Neuronal stem cell (in vitro differentiated cells): ENCODE measurements around the gene GALNT3.

Source experiments
- DNase-seq: peaks from one replicate; pipeline ENCODE4 v3.0.0-alpha.2; 2013; ENCODE audit warnings: low spot score
- H2AFZ ChIP-seq: one replicate; pipeline ENCODE4 v1.6.1; 2013; ENCODE audit warnings: mild to moderate bottlenecking, low read length, inconsistent platforms
- H2AK5ac ChIP-seq: 2 replicates; pipeline ENCODE4 v1.6.1; 2013; ENCODE audit warnings: low read depth, mild to moderate bottlenecking, inconsistent platforms, low read length, moderate library complexity, mixed read lengths
- H2BK120ac ChIP-seq: 2 replicates; pipeline ENCODE4 v1.6.1; 2013; ENCODE audit warnings: low read depth, mild to moderate bottlenecking, inconsistent platforms, low read length, moderate library complexity, mixed read lengths
- H2BK12ac ChIP-seq: one replicate; pipeline ENCODE4 v1.6.1; 2013; ENCODE audit warnings: low read length, inconsistent platforms
- H2BK15ac ChIP-seq: 2 replicates; pipeline ENCODE4 v1.6.1; 2013; ENCODE audit warnings: mild to moderate bottlenecking, low read length, inconsistent platforms, mixed read lengths
- H2BK5ac ChIP-seq: one replicate; pipeline ENCODE4 v1.6.1; 2013; ENCODE audit warnings: inconsistent platforms, mild to moderate bottlenecking, low read length, moderate library complexity
- H3K14ac ChIP-seq: one replicate; pipeline ENCODE4 v1.6.1; 2013; ENCODE audit warnings: low read length, inconsistent platforms
- H3K18ac ChIP-seq: 2 replicates; pipeline ENCODE4 v1.6.1; 2013; ENCODE audit warnings: low read length, inconsistent platforms
- H3K23ac ChIP-seq: 2 replicates; pipeline ENCODE4 v1.6.1; 2013; ENCODE audit warnings: low read depth, mild to moderate bottlenecking, mixed read lengths, low read length, inconsistent platforms; ENCODE audit not compliant: poor library complexity
- H3K27ac ChIP-seq: replicated peaks from 3 replicates; pipeline ENCODE4 v1.5.1; 2013; ENCODE audit warnings: low read length, inconsistent platforms
- H3K27me3 ChIP-seq, 3 experiments: 2 replicates each; pipeline ENCODE4 v1.6.1; 2013; ENCODE audit warnings: low read length in 3 of 3, mild to moderate bottlenecking in 2 of 3, inconsistent platforms in 1 of 3, low read depth in 1 of 3, mixed read lengths in 1 of 3, moderate library complexity in 1 of 3; ENCODE audit not compliant: control insufficient read depth in 3 of 3, insufficient read depth in 3 of 3
- H3K36me3 ChIP-seq, 2 donors: replicated peaks in 1 of 2; 2 replicates each; pipeline ENCODE4 v1.6.1; 2013; ENCODE audit warnings: low read length in 2 of 2; ENCODE audit not compliant: control insufficient read depth in 2 of 2, insufficient read depth in 2 of 2
- H3K4ac ChIP-seq: 2 replicates; pipeline ENCODE4 v1.6.1; 2013; ENCODE audit warnings: inconsistent platforms, mild to moderate bottlenecking, low read length, moderate library complexity
- H3K4me1 ChIP-seq, 2 donors: 1 replicate in 1 of 2; 2 replicates in 1 of 2; pipeline ENCODE4 v1.6.1; 2013; ENCODE audit warnings: low read length in 2 of 2, low read depth in 1 of 2; ENCODE audit not compliant: control insufficient read depth in 2 of 2, insufficient read depth in 1 of 2
- H3K4me2 ChIP-seq: one replicate; pipeline ENCODE4 v1.6.1; 2013; ENCODE audit warnings: mild to moderate bottlenecking, low read length, inconsistent platforms; ENCODE audit not compliant: insufficient read depth, poor library complexity, severe bottlenecking
- H3K4me3 ChIP-seq, 2 donors: 2 replicates each; pipeline ENCODE4 v1.5.1; 2013; ENCODE audit warnings: low read length in 2 of 2, mild to moderate bottlenecking in 2 of 2, inconsistent platforms in 1 of 2, moderate library complexity in 1 of 2
- H3K79me1 ChIP-seq: one replicate; pipeline ENCODE4 v1.6.1; 2013; ENCODE audit warnings: low read depth, mild to moderate bottlenecking, inconsistent platforms, low read length, moderate library complexity
- H3K9ac ChIP-seq: one replicate; pipeline ENCODE4 v1.6.1; 2013; ENCODE audit warnings: mild to moderate bottlenecking, low read depth, low read length, inconsistent platforms; ENCODE audit not compliant: poor library complexity
- H3K9me3 ChIP-seq, 2 donors: replicated peaks in 1 of 2; 2 replicates each; pipeline versions ENCODE3 to v1.6.1; 2013; ENCODE audit warnings: low read length in 2 of 2, mild to moderate bottlenecking in 2 of 2, inconsistent platforms in 1 of 2, low read depth in 1 of 2, mixed read lengths in 1 of 2, moderate library complexity in 1 of 2; ENCODE audit not compliant: control insufficient read depth in 2 of 2, insufficient read depth in 1 of 2
- H4K8ac ChIP-seq: one replicate; pipeline ENCODE4 v1.6.1; 2013; ENCODE audit warnings: low read depth, mild to moderate bottlenecking, inconsistent platforms, low read length, moderate library complexity
- H4K91ac ChIP-seq: one replicate; pipeline ENCODE4 v1.6.1; 2013; ENCODE audit warnings: low read length, low read depth, mild to moderate bottlenecking, inconsistent platforms; ENCODE audit not compliant: poor library complexity
- WGBS, 2 donors: extraction: QIAGEN DNeasy Blood & Tissue Kit; methylation state at CpG; one replicate each; pipeline ENCODE4 v1.1.7; 2013; ENCODE audit warnings: missing lambda C conversion rate in 2 of 2, mixed read lengths in 1 of 2; ENCODE audit not compliant: insufficient read length in 2 of 2, insufficient replicate concordance in 1 of 2; ENCODE audit errors: extremely low coverage in 2 of 2; 5-methylcytosine and 5-hydroxymethylcytosine counted together

GALNT3 gene

DNA sequence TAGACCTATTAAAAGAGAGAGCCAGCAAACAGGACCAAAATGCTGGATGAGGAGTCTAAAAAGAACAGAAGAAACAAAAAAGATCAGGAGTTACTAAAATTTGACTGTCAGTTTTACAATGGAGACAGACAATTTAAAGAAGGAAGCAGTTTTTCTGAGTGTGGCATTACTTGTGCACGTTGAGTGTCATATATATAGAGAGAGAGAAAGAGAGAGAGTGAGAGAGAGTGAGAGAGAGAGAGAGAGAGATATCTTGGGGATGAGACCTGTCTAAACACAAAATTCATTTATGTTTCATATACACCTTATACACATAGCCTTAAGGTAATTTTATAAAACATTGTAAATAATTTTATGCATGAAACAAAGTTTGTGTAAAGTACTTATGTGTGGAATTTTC, 2.1 kb upstream of the GALNT3 start:
- Histone ChIP-seq H3K4ac (no peak overlapping the region), H3K27me3 (peaks cover 11 to 45% (median 30%) of the 10 kb centered on the region in 3 experiments)

DNA sequence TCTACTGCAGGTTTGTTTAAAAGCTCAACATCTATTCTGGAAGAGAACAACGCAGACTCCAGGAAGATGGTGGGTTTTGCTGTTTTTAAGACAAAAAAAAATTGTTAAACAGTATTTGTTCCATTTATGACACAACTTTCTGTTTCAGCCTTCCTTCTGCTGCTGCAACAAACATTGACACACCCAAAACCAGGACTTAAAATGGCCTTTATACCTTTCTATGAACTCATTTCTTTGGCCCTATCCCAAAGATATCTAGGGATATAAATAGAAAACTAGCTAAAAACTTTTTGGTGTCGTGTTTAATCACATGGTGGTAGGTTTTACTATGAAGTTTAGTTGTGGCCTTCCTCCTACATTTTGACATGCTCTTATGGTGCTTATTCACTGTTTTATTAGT, 964 bp upstream of the GALNT3 start:
- H3K18ac ChIP-seq, result no peak overlapping the region
- WGBS, 2 donors, result no CpG with 5 or more reads among the region's 2 CpGs
- no peak overlapping the region for H3K23ac ChIP-seq
- H3K27me3 ChIP-seq, result peaks cover 11 to 45% (median 30%) of the 10 kb centered on the region in 3 experiments
- H3K36me3 ChIP-seq, result no peaks in the 10 kb centered on the region
- H3K4ac ChIP-seq, result no peak overlapping the region
- H2AFZ ChIP-seq, result no peak overlapping the region
- peaks cover 0 to 12% of the 10 kb centered on the region in 2 donors for H3K9me3 ChIP-seq
- DNase-seq, result no peak
- no peak overlapping the region for H3K9ac ChIP-seq
- no peaks in the 10 kb centered on the region for H3K79me1 ChIP-seq
- H2BK5ac ChIP-seq, result no peak overlapping the region
- no peak overlapping the region for H3K14ac ChIP-seq
- H2BK15ac ChIP-seq, result no peak overlapping the region
- H2BK12ac ChIP-seq, result no peak overlapping the region
- H3K27ac ChIP-seq, result no peak overlapping the region
- H3K4me2 ChIP-seq, result no peak overlapping the region
- H4K8ac ChIP-seq, result no peak overlapping the region
- H3K4me1 ChIP-seq, result peaks cover 0 to 4% of the 10 kb centered on the region in 2 donors
- H3K4me3 ChIP-seq, result no peak overlapping the region
- no peak overlapping the region for H2BK120ac ChIP-seq
- no peak overlapping the region for H2AK5ac ChIP-seq
- no peak overlapping the region for H4K91ac ChIP-seq

More for the DNA sequence above, 2.1 kb upstream of the GALNT3 start:
- Histone ChIP-seq H2BK5ac (no peak overlapping the region), H3K9me3 (peaks cover 0 to 12% of the 10 kb centered on the region in 2 donors), H2BK15ac (no peak overlapping the region), H3K4me1 (peaks cover 0 to 4% of the 10 kb centered on the region in 2 donors), H2AK5ac (no peak overlapping the region), H4K8ac (no peak overlapping the region), H3K9ac (no peak overlapping the region), H3K23ac (no peak overlapping the region), H3K79me1 (no peaks in the 10 kb centered on the region), H2BK12ac (no peak overlapping the region), H2BK120ac (no peak overlapping the region), H3K18ac (no peak overlapping the region), H4K91ac (no peak overlapping the region), H3K27ac (no peak overlapping the region), H3K4me2 (no peak overlapping the region), H3K36me3 (no peaks in the 10 kb centered on the region), H3K14ac (no peak overlapping the region), H3K4me3 (no peak overlapping the region), H2AFZ (no peak overlapping the region)
- no peak for DNase-seq
- no CpG with 5 or more reads among the region's 1 CpG for WGBS, 2 donors

DNA sequence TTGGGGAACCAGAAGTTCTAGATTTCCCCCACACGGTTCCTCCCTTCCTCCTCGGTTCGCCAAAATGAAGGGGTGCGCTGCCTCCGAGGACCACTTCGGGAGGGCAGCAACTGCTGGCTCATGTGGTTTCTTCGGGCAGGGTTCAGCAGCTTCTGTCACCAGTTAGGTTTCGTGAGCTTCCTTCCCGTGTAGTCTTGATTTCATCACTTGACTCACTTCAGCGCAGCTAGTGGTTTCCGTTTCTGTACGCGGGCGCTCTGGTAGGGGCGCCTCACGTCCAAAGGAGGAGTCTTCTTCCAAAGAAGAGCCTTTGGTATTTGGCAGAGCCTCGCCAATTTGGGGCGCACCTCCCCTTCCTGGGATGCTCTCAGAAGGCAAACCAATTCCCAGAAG, 485 bp upstream of the GALNT3 start:
- Histone ChIP-seq H3K9me3 (peaks cover 0 to 12% of the 10 kb centered on the region in 2 donors), H3K4me3 (peak overlapping the region in 1 of 2 donors; percentile 83), H3K4ac (no peak overlapping the region), H2BK5ac (no peak overlapping the region), H4K8ac (no peak overlapping the region), H3K14ac (no peak overlapping the region), H3K9ac (no peak overlapping the region), H2BK12ac (no peak overlapping the region), H3K18ac (no peak overlapping the region), H2AFZ (peak overlapping the region; percentile 81), H4K91ac (no peak overlapping the region), H3K36me3 (no peaks in the 10 kb centered on the region), H3K4me1 (peaks cover 0 to 4% of the 10 kb centered on the region in 2 donors), H3K4me2 (peak overlapping the region; percentile 96), H3K23ac (peak overlapping the region; percentile 22), H3K79me1 (no peaks in the 10 kb centered on the region), H2BK15ac (no peak overlapping the region), H3K27ac (no peak overlapping the region), H3K27me3 (peaks cover 11 to 45% (median 30%) of the 10 kb centered on the region in 3 experiments), H2BK120ac (no peak overlapping the region), H2AK5ac (no peak overlapping the region)
- peak; percentile 14 for DNase-seq
- WGBS, 2 donors, result no CpG with 5 or more reads among the region's 18 CpGs

DNA sequence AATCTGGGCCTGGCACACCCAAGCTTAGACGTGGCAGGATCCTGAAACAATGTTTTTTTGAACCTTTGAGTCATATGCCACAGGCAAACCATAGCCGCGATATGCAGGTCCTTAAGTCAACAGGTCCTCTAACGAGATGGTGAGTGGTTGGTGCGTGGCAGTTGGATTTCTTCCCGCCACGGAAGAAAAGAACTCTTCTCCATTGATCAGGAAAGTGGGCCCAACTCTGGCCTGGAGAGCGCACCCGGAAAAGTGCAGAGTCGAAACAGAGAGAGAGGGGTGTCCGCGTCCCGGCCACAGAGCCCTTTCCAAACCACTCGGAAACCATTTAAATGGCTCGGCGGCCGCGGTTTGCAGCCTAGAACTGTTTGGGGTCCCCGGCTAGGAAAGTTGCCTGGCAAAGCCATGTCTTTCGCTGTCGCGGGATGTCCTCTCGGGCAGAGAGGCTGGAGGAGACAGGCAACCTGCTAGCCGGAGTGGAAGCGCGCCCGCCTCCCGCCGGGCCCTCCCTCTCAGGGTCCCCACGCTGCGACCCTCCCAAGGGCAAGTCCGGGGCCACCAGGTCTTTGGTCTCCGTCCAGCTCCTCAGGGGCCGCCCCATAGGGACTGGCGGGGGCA, 777 bp downstream of the GALNT3 start:
- Histone ChIP-seq H3K9me3 (peaks cover 0 to 12% of the 10 kb centered on the region in 2 donors), H2AFZ (peak overlapping the region; percentile 81), H3K36me3 (no peaks in the 10 kb centered on the region), H3K4ac (no peak overlapping the region), H2BK15ac (no peak overlapping the region), H4K91ac (no peak overlapping the region), H3K9ac (no peak overlapping the region), H3K23ac (no peak overlapping the region), H3K79me1 (no peaks in the 10 kb centered on the region), H4K8ac (no peak overlapping the region), H3K27me3 (peaks cover 11 to 45% (median 30%) of the 10 kb centered on the region in 3 experiments), H2BK120ac (no peak overlapping the region), H2BK5ac (no peak overlapping the region), H3K14ac (peak overlapping the region; percentile 71), H3K18ac (peak overlapping the region; percentile 64), H3K4me1 (peaks cover 0 to 4% of the 10 kb centered on the region in 2 donors), H3K27ac (no peak overlapping the region), H3K4me2 (peak overlapping the region; percentile 96), H2BK12ac (no peak overlapping the region), H3K4me3 (peak overlapping the region; percentile 28 to 83), H2AK5ac (no peak overlapping the region)
- no CpG with 5 or more reads among the region's 35 CpGs for WGBS, 2 donors
- peak; percentile 8 for DNase-seq
